Stomach smooth muscle (tissue), 2 donors: ENCODE data around the gene EGR1.
"Not testable (repeated sequence)": the region's sequence is repeated elsewhere in the genome, so short reads cannot be mapped to it uniquely, and the experiment has no call there.

Source experiments
- H3K27ac ChIP-seq: one replicate; pipeline ENCODE4 v1.7.0; 2013; ENCODE audit warnings: mild to moderate bottlenecking, low read length, inconsistent platforms
- H3K27me3 ChIP-seq, 2 donors: one replicate each; pipeline ENCODE4 v1.7.0; 2013; ENCODE audit warnings: low read length in 2 of 2; ENCODE audit not compliant: insufficient read depth in 2 of 2, control insufficient read depth in 1 of 2
- H3K36me3 ChIP-seq, 2 donors: one replicate each; pipeline ENCODE4 v1.7.0; 2013; ENCODE audit warnings: low read length in 2 of 2; ENCODE audit not compliant: control insufficient read depth in 2 of 2, insufficient read depth in 2 of 2
- H3K4me1 ChIP-seq: one replicate; pipeline ENCODE4 v1.7.0; 2013; ENCODE audit warnings: low read length; ENCODE audit not compliant: control insufficient read depth, insufficient read depth
- H3K4me3 ChIP-seq, 2 donors: one replicate each; pipeline ENCODE4 v1.7.0; 2013; ENCODE audit warnings: low read length in 2 of 2
- H3K9ac ChIP-seq, 2 donors: one replicate each; pipeline ENCODE4 v1.7.0; 2013; ENCODE audit warnings: low read length in 2 of 2, mild to moderate bottlenecking in 1 of 2
- H3K9me3 ChIP-seq, 2 donors: one replicate each; pipeline ENCODE4 v1.7.0; 2013; ENCODE audit warnings: low read length in 2 of 2; ENCODE audit not compliant: control insufficient read depth in 2 of 2
- donor health status: healthy.
- donor health status: Pancreatic carcinoma.

EGR1 gene

DNA sequence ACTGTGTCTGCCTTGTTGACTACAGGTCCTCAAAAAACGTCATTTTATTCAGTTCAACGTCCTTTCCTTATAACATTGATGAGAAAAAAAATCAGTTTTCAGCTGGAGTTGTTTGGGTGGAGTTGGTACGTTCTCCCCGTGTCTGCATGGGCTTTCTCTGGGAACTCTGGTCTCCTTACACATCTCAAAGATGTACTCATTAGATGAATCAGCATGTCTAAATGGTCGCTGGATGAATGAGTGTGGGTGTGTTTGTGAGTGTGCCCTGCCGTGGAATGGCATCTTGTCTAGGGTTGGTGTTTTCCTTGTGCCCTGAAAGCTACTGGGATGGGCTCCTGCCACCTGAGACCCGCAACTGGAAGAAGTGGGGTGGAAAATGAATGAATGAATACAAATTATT, 30.1 kb downstream of the EGR1 start:
- no peaks in the 10 kb centered on the region for H3K27me3 ChIP-seq
- H3K36me3 ChIP-seq = no peaks in the 10 kb centered on the region
- no peak overlapping the region for H3K9ac ChIP-seq
- no peak overlapping the region for H3K27ac ChIP-seq
- no peaks in the 10 kb centered on the region for H3K9me3 ChIP-seq
- H3K4me1 ChIP-seq = peaks cover 21% of the 10 kb centered on the region
- H3K4me3 ChIP-seq = no peak overlapping the region

DNA sequence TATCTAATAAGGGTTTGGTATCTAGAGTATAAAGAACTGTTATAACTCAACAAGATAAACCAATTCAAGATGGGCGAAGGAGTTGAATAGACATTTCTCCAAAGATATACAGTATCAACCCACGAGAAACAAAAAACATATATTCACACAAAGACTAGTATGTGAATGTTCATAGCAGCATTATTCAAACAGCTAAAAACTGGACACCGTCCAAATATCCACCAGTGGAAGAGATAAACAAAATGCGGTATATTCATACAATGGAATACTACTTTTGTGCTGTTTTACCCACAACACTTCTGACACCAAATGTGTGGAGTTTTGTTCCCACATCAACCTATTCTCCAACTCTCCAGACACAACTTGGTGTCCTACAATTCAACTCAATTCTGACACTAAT, 33.1 kb downstream of the EGR1 start:
- Histone ChIP-seq H3K36me3 (no peaks in the 10 kb centered on the region), H3K4me3 (no peak overlapping the region), H3K4me1 (peaks cover 7% of the 10 kb centered on the region), H3K27me3 (no peaks in the 10 kb centered on the region), H3K9ac (no peak overlapping the region), H3K27ac (no peak overlapping the region), H3K9me3 (no peaks in the 10 kb centered on the region)

DNA sequence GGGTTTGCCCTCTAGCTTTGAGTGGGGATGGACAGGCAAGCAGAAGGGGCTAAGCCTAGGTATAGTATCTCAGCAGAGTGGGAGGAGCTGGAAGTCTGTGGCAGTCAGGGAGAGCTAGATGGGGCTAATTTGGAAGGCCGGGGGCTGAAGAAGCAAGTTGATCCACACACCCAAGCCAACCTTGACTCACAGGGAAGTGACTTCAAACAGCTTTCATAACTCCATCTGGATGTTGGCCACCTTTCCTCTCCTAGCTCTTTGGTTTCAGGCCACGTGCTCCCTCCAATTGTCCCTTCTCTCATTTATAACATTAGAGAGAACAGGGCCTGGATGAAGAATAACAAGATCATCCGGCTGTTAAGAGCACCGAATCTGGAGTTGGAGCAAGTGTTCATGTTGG, 36.8 kb downstream of the EGR1 start:
- Histone ChIP-seq H3K9ac (no peak overlapping the region), H3K27ac (peak overlapping the region; percentile 46), H3K27me3 (no peaks in the 10 kb centered on the region), H3K4me1 (peaks cover 29% of the 10 kb centered on the region), H3K4me3 (no peak overlapping the region), H3K36me3 (peaks cover 0 to 4% of the 10 kb centered on the region in 2 donors), H3K9me3 (no peaks in the 10 kb centered on the region)

DNA sequence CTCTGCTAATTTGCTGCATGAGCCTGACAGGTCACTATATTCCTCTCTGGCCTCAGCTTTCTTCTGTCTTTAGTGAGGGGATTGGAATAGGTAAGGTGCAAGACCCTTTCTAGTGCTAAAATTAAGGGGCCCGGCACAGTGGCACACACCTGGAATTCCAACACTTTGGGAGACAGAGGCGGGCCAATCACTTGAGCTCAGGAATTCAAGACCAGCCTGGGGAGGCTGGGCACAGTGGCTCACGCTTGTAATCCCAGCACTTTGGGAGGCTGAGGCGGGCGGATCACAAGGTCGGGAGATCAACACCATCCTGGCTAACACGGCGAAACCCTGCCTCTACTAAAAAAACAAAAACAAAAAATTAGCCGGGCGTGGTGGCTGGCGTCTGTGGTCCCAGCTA, 37.2 kb downstream of the EGR1 start:
- no peaks in the 10 kb centered on the region for H3K27me3 ChIP-seq
- H3K27ac ChIP-seq = peak overlapping the region; percentile 46
- no peak overlapping the region for H3K9ac ChIP-seq
- H3K36me3 ChIP-seq = peaks cover 0 to 6% of the 10 kb centered on the region in 2 donors
- no peaks in the 10 kb centered on the region for H3K9me3 ChIP-seq
- H3K4me3 ChIP-seq = no peak overlapping the region
- peaks cover 29% of the 10 kb centered on the region for H3K4me1 ChIP-seq

DNA sequence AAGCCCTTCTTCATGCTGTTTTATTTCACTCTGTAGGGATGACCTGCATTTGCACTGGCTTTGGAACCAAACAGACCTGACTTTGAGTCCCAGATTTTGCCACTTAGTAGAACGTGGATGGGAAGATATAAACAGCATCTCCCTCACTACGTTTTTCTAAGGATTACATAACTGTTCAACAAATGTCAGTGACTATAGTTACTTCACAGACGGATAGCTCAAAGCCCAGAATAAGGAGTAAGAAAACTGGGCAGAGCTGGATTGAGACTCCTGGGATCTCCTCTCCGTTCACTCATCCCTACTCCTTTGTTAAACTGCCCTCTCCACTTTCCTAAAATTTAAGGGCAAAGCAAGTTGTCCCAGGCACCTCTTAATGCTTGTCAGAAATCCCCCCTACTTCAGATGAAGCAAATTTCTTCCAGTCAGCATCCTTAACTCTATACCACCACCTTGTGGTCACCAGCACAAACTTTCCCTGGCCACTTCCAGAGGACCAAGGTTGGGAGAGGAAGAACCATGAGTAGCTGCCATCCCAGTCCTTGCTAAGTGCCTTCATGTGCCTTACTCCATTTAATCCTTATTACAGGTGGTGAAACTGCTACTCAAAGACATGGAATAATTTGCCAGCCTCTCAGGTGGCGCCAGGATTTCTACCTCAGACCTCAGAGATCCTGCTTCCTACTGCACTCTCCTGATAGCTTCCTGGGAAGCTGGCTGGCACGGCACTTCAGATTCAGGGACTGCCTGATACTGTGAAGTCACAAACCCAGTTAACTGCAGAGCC, 38.4 kb downstream of the EGR1 start:
- Histone ChIP-seq H3K4me3 (peak overlapping the region in 1 of 2 donors; percentile 23), H3K9ac (peak overlapping the region; percentile 16 to 60), H3K36me3 (peaks cover 5 to 14% of the 10 kb centered on the region in 2 donors), H3K27me3 (no peaks in the 10 kb centered on the region), H3K4me1 (peaks cover 29% of the 10 kb centered on the region), H3K9me3 (no peaks in the 10 kb centered on the region), H3K27ac (peak overlapping the region; percentile 66)

DNA sequence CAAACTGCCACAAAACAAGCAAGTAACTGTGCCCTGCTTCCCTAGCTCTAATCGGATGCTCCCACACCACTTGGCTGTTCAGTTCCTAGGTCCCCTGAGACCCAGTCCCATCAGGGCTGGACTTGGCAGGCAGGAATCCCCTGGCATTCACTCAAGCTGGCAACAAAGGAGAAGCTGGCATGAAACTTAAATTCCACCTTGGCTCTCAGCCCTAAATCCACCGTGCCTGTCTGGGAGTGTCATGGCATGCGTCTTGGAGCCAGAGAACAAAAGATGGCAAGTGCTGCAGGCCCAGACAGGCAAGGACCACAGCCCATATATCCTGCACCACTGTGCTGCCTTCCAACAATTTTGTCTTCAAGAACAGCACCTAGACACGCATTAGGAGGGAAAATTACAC, 39.5 kb downstream of the EGR1 start:
- Histone ChIP-seq H3K27me3 (no peaks in the 10 kb centered on the region), H3K9ac (peak overlapping the region in 1 of 2 donors; percentile 16), H3K36me3 (peaks cover 11 to 20% of the 10 kb centered on the region in 2 donors), H3K4me3 (peak overlapping the region in 1 of 2 donors; percentile 22), H3K27ac (peak overlapping the region; percentile 66), H3K4me1 (peaks cover 29% of the 10 kb centered on the region), H3K9me3 (no peaks in the 10 kb centered on the region)

DNA sequence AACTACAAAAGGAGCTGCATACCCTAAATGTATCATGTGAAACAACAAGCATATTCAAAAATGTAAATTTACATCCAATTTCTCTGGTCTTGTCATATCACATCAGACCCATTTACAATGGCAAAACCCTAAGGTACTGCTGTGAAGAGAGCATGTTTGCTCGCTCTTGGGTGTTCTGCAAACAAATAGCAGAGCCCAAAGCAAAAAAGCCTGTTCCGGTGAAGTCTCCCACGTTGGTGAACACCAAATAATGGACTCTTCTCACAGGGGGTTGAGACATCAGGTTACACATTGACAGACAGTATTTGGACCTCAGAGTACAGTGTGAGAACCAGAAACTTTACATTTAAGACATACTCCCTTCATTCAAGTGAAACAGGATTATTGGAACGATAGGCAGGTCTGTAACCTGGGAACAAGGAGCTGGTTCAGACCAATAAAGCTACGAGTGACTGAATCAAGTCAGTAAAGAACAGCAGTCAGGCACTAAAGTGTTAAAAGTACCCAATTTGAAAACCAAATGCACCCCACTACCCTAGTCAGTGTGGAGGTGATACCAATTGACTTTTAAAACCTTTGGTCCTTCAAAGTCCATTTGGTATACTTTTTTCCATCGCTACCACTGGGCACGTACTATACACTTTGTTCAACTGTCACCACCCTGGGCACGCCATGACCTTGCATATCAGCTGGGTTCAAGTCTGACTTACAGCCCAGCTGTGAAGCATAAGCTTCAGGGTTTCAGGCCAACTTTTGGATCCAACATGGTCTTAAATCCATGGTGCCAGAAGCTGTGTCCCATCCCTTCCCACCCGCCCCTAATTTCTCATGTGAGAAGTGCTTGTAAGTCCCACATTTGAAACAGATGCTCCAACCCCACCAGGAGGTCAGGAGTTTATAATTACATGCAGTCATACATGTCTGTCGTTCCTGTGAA, 41.4 kb downstream of the EGR1 start:
- H3K36me3 ChIP-seq = peaks cover 16 to 28% of the 10 kb centered on the region in 2 donors
- H3K4me1 ChIP-seq = peaks cover 29% of the 10 kb centered on the region
- H3K9ac ChIP-seq = no peak overlapping the region

DNA sequence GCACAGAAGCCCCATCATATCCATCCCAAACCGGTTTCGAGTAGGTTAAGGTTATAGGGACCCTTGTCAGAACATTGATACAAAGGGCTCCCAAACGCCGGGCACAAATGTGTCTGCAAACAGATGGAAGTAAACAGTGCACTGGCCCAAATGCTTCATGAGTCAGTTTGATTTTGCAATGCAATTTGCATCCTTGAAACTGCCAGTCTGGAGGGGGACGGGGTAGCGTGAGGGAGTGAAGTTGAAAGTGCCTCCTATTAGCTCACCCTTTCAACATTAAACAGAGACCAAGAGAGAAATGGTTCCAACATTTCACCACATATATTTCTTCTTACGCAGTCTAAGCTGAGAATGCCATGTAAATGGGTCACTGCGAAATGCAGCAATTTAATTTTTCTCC, 42.2 kb downstream of the EGR1 start:
- H3K36me3 ChIP-seq = peaks cover 19 to 33% of the 10 kb centered on the region in 2 donors
- not testable (repeated sequence) for H3K27me3 ChIP-seq, H3K9me3 ChIP-seq, H3K27ac ChIP-seq, H3K4me3 ChIP-seq, H3K9ac ChIP-seq
- peaks cover 23% of the 10 kb centered on the region for H3K4me1 ChIP-seq

More for the DNA sequence above, 41.4 kb downstream of the EGR1 start:
- no peaks in the 10 kb centered on the region for H3K9me3 ChIP-seq
- H3K4me3 ChIP-seq = no peak overlapping the region
- H3K27me3 ChIP-seq = no peaks in the 10 kb centered on the region
- no peak overlapping the region for H3K27ac ChIP-seq

DNA sequence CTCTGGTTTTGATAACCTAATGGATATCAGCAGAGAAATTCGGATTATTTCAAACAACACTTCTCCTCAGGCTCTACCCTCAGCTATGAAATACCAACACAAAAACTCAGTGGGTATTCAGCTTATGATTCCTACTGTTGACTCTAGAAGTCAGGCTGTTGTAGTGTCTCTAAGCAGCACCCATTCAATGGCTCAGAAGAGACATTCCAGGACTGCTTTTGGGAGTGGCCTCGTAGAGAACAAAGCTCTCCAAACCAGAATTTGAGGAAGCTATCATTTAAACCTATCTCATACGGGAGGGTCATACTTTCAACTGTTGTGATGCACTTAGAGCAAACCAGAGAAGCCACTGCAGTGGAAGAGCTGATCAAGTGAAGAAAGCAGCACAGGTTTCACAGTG, 43.7 kb downstream of the EGR1 start:
- Histone ChIP-seq H3K4me1 (peaks cover 16% of the 10 kb centered on the region), H3K36me3 (peaks cover 29 to 45% of the 10 kb centered on the region in 2 donors), H3K27ac (no peak overlapping the region)

DNA sequence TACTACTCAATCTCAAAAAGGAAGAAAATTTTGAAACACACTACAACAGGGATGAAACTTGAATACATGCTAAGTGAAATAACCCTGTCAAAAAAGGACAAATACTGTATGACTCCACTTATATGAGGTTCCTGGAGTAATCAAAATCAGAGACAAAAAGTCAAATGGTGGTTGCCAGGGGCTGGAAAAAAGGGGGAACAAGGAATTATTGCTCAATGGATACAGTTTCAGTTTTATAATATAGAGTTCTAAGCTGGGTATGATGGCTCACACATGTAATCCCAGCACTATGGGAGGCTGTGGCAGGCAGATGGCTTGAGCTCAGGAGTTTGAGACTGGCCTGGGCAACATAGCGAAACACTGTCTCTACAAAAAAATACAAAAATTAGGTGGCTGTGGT, 48.7 kb downstream of the EGR1 start:
- Histone ChIP-seq H3K9me3 (no peaks in the 10 kb centered on the region), H3K36me3 (peaks cover 41 to 57% of the 10 kb centered on the region in 2 donors), H3K4me1 (no peaks in the 10 kb centered on the region), H3K27me3 (no peaks in the 10 kb centered on the region), H3K27ac (no peak overlapping the region), H3K4me3 (no peak overlapping the region), H3K9ac (no peak overlapping the region)

More for the DNA sequence above, 43.7 kb downstream of the EGR1 start:
- Histone ChIP-seq H3K4me3 (no peak overlapping the region), H3K27me3 (no peaks in the 10 kb centered on the region), H3K9ac (no peak overlapping the region), H3K9me3 (no peaks in the 10 kb centered on the region)
